Neutrophil (primary cell): ENCODE results near the gene AMDHD2.

ENCODE experiments used
- H3K27ac ChIP-seq: fragments of 200-600 bp; sonication (generic); 2 replicates; pipeline ENCODE4 v1.5.1; 2016; ENCODE audit warnings: mild to moderate bottlenecking, moderate library complexity
- H3K27me3 ChIP-seq: fragments of 200-600 bp; sonication (generic); 2 replicates; pipeline ENCODE4 v1.6.0; 2016; ENCODE audit warnings: mild to moderate bottlenecking
- H3K36me3 ChIP-seq: fragments of 200-600 bp; sonication (generic); 2 replicates; pipeline ENCODE4 v1.5.1; 2017
- H3K4me1 ChIP-seq, 2 experiments: fragments of 200-600 bp in 1 of 2; sonication (generic) in 1 of 2; 1 replicate in 1 of 2; 2 replicates in 1 of 2; pipeline versions ENCODE4 v1.5.1 to v1.6.1; 2013 to 2016; ENCODE audit warnings: low read depth in 1 of 2, low read length in 1 of 2, mild to moderate bottlenecking in 1 of 2, moderate library complexity in 1 of 2; ENCODE audit not compliant: control insufficient read depth in 1 of 2, insufficient read depth in 1 of 2
- H3K4me3 ChIP-seq, 2 experiments: fragments of 200-600 bp in 1 of 2; sonication (generic) in 1 of 2; 1 replicate in 1 of 2; 2 replicates in 1 of 2; pipeline ENCODE4 v1.5.1; 2013 to 2016; ENCODE audit warnings: low read depth in 1 of 2, low read length in 1 of 2, mild to moderate bottlenecking in 1 of 2, moderate library complexity in 1 of 2
- H3K9me3 ChIP-seq: fragments of 200-600 bp; sonication (generic); 2 replicates; pipeline ENCODE4 v1.5.1; 2016
- TF ChIP-seq, protein P1 (sequence below): fragments of 200-600 bp; sonication (generic); IDR thresholded peaks from 2 replicates; pipeline ENCODE4 v1.5.1; 2016; ENCODE audit warnings: antibody characterized with exemption

AMDHD2 gene

DNA sequence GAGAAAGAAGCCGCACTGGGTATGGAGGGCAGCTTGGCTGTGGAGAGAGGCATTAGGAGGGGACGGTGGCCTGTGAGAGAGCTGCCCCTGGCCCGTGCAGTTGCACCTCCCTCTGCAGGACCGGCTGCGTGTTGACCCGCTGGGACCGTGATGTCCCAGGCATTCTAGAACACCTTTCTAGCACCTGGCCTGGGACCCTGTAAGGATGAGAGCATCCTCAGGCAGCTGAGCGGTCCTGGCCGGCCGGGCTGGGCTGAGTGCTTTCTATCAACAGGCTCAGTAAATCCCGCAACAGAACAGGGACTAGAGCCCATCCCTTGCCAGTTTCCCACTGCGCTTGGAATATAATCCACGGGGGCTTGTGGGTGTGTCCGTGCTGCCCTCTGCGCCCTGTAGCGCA, 30.6 kb upstream of the AMDHD2 start:
- Histone ChIP-seq H3K27ac (no peak overlapping the region), H3K9me3 (no peaks in the 10 kb centered on the region), H3K4me3 (no peak overlapping the region), H3K36me3 (no peaks in the 10 kb centered on the region), H3K4me1 (peaks cover 28 to 32% of the 10 kb centered on the region in 2 experiments), H3K27me3 (peaks cover 14% of the 10 kb centered on the region)
- TF ChIP-seq, protein P1, sequence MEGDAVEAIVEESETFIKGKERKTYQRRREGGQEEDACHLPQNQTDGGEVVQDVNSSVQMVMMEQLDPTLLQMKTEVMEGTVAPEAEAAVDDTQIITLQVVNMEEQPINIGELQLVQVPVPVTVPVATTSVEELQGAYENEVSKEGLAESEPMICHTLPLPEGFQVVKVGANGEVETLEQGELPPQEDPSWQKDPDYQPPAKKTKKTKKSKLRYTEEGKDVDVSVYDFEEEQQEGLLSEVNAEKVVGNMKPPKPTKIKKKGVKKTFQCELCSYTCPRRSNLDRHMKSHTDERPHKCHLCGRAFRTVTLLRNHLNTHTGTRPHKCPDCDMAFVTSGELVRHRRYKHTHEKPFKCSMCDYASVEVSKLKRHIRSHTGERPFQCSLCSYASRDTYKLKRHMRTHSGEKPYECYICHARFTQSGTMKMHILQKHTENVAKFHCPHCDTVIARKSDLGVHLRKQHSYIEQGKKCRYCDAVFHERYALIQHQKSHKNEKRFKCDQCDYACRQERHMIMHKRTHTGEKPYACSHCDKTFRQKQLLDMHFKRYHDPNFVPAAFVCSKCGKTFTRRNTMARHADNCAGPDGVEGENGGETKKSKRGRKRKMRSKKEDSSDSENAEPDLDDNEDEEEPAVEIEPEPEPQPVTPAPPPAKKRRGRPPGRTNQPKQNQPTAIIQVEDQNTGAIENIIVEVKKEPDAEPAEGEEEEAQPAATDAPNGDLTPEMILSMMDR = no peak

DNA sequence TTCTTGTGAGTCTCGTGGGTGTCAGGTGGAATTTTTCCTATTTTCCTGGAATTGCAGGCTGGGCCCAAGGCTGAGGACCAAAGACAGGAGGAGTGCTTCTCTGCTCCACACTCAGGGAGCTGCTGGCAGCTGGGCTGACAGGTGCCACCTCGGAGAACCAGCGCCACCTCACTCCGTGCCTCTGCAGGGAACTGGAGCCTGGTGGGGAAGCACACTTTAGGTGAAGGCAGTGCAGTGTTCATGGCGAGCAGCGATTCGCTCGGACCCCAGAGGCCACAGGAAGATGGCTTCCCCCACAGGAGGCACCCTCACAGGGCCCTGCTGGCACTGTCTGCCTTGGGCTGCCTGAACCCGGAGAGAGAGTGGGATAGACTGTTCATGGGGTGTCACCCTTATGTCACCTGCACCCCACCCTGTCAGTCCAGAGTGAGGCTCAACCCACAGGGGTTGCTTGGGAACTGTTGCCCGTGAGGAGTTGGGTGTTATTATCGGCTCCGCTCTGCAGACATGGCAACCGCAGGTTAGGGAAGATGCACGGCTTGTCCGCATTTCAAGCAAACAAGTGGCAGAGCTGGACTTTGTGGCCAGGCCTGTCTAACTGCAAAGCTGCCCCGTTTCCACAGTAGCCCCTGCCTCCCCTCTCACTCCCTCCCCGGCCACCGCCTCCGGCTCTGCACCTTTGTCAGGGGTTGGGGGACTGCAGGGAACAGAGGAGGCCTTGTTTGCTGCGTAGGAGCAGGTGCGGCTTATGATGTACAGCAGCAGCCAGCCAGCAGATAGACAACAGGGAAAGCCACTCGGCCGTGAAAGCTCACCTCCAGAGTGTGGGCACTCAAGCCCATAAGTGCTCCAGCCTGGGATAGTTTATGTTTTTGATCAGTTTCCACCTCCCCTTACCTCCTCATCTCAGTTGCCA, 29.7 kb upstream of the AMDHD2 start:
- no peak overlapping the region for H3K4me3 ChIP-seq
- H3K27ac ChIP-seq = no peak overlapping the region
- TF ChIP-seq, protein P1 = no peak
- peaks cover 30 to 35% of the 10 kb centered on the region in 2 experiments for H3K4me1 ChIP-seq
- H3K27me3 ChIP-seq = peaks cover 14% of the 10 kb centered on the region
- no peaks in the 10 kb centered on the region for H3K9me3 ChIP-seq
- no peaks in the 10 kb centered on the region for H3K36me3 ChIP-seq

DNA sequence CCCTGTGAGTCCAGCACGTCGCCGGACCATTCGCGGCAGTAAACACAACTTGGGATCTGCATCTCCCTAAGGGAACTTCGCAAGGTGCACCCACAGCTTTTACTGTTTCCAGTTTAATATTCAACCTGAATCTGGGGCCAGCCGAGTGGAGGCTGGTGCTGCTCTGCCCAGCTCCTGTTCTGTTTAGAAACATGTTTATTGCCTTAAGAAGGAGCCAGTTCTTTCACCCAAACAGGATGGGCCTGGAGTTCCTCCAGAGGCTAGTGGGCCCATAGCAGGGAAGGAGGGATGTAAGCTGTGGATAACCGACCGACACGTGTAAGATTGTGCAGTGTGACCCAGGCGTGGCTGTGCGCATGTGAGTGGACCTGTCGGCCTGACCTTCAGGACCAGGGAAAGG, 27.9 kb upstream of the AMDHD2 start:
- no peak overlapping the region for H3K27ac ChIP-seq
- H3K27me3 ChIP-seq = peaks cover 9% of the 10 kb centered on the region
- H3K4me1 ChIP-seq = peaks cover 23 to 24% of the 10 kb centered on the region in 2 experiments
- peaks cover 12% of the 10 kb centered on the region for H3K36me3 ChIP-seq
- no peaks in the 10 kb centered on the region for H3K9me3 ChIP-seq
- no peak overlapping the region for H3K4me3 ChIP-seq
- TF ChIP-seq, protein P1 = no peak

DNA sequence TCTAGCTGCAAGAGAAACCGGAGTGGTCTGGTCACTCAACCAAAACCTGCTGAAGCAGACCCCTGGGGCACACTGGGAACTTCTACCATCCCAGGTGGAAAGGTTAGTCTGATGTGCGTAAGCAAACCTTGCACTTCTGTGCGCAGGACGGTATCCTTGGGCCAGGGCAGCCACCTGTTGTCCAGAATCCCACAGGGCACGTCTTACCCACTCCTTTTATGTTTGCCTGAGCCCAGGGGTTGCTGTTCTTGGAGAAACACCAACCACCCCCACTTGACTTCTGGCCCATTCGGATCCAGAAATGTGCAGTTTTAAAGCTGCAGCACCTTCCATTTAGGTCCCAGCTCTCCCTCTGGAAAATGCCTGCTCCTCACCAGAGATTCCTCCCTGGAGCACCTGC, 26.6 kb upstream of the AMDHD2 start:
- H3K4me1 ChIP-seq = peaks cover 14% of the 10 kb centered on the region in 2 experiments
- TF ChIP-seq, protein P1 = no peak
- H3K27ac ChIP-seq = peak overlapping the region; percentile 66
- peaks cover 16% of the 10 kb centered on the region for H3K36me3 ChIP-seq
- no peaks in the 10 kb centered on the region for H3K27me3 ChIP-seq
- H3K4me3 ChIP-seq = no peak overlapping the region
- no peaks in the 10 kb centered on the region for H3K9me3 ChIP-seq

DNA sequence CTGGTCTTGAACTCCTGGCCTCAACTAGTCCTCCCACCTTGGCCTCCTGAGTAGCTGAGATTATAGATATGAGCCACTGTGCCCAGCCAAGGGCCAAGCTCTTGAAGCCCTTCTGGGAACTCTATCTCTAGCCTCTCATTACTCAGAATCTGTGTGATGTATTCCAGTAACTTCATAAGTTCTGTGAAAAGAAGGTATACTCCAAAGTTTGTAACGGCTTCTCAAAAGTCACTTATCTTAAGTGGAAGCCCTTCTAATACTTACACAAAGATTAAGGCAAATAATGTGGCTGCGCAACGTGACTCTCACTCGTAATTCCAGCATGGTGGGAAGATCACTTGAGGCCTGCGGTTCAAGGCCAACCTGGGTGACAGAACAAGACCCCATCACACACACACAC, 25.6 kb upstream of the AMDHD2 start:
- H3K4me1 ChIP-seq = peaks cover 14% of the 10 kb centered on the region in 2 experiments
- TF ChIP-seq, protein P1 = no peak
- no peaks in the 10 kb centered on the region for H3K9me3 ChIP-seq
- no peaks in the 10 kb centered on the region for H3K27me3 ChIP-seq
- peaks cover 16% of the 10 kb centered on the region for H3K36me3 ChIP-seq
- peak overlapping the region; percentile 66 for H3K27ac ChIP-seq
- no peak overlapping the region for H3K4me3 ChIP-seq
